WTC11 (cell line): Measurements from ENCODE around the gene CASP3. TPM values are rescaled to one million over a fixed set of nuclear protein-coding genes. Genes with fewer than 3 reads are reported as not detected.

ENCODE experiments used
- ATAC-seq: fragments of 200-7000 bp; cut with Tn5 transposase; 2 replicates; pipeline ENCODE4 v1.10.0; 2021; ENCODE audit warnings: mild to moderate bottlenecking, moderate library complexity
- CTCF ChIA-PET: fragments of 300-600 bp; sonication (Branson Sonifier 250); formaldehyde crosslinking; loops from one replicate; lab custom pipeline; 2021; ENCODE audit warnings: antibody characterized with exemption; lab: Charles Lee
- POLR2A ChIA-PET: fragments of 350-600 bp; sonication (Branson Sonifier 250); formaldehyde crosslinking; loops from one replicate; lab custom pipeline; 2021; ENCODE audit warnings: antibody characterized with exemption; lab: Charles Lee
- DNase-seq: peaks from one replicate; pipeline ENCODE4 v3.0.0; 2021; ENCODE audit warnings: low spot score
- H3K27ac Mint-ChIP-seq: 2 replicates; pipeline ENCODE4 v1.8.0; 2021; ENCODE audit warnings: mixed read lengths
- H3K27me3 Mint-ChIP-seq: 2 replicates; pipeline ENCODE4 v1.8.0; 2021; ENCODE audit warnings: low read depth, mild to moderate bottlenecking, moderate library complexity, mixed read lengths
- H3K36me3 Mint-ChIP-seq: 2 replicates; pipeline ENCODE4 v1.8.0; 2021; ENCODE audit warnings: mixed read lengths
- H3K4me1 Mint-ChIP-seq: 2 replicates; pipeline ENCODE4 v1.8.0; 2022; ENCODE audit warnings: mixed read lengths
- H3K4me3 Mint-ChIP-seq: 2 replicates; pipeline ENCODE4 v1.8.0; 2021; ENCODE audit warnings: mild to moderate bottlenecking, moderate library complexity, mixed read lengths
- H3K9me3 Mint-ChIP-seq: 2 replicates; pipeline ENCODE4 v1.8.0; 2021; ENCODE audit warnings: mixed read lengths
- AR ChIP-seq: fragments of 250-450 bp; sonication (Bioruptor Pico); IDR thresholded peaks from 2 replicates; pipeline ENCODE4 v1.9.0; 2021; ENCODE audit warnings: mild to moderate bottlenecking
- JUN ChIP-seq: sonication (generic); formaldehyde crosslinking; IDR thresholded peaks from 2 replicates; pipeline ENCODE4 v1.8.0; 2023; ENCODE audit warnings: mild to moderate bottlenecking, missing genetic modification reagents
- KAT7 ChIP-seq: sonication (generic); formaldehyde crosslinking; IDR thresholded peaks from 2 replicates; pipeline ENCODE4 v1.8.1; 2023; ENCODE audit warnings: missing genetic modification reagents, mild to moderate bottlenecking, borderline replicate concordance
- PRDM15 ChIP-seq: sonication (generic); formaldehyde crosslinking; IDR thresholded peaks from 2 replicates; pipeline ENCODE4 v1.8.0; 2022; ENCODE audit warnings: missing genetic modification reagents
- PREB ChIP-seq: sonication (generic); formaldehyde crosslinking; IDR thresholded peaks from 2 replicates; pipeline ENCODE4 v1.8.1; 2022; ENCODE audit warnings: mild to moderate bottlenecking, missing genetic modification reagents, moderate library complexity, borderline replicate concordance
- USF2 ChIP-seq: sonication (generic); formaldehyde crosslinking; IDR thresholded peaks from 2 replicates; pipeline ENCODE4 v1.8.1; 2023; ENCODE audit warnings: mild to moderate bottlenecking, missing genetic modification reagents, moderate library complexity
- ZNF317 ChIP-seq: sonication (generic); formaldehyde crosslinking; IDR thresholded peaks from 2 replicates; pipeline ENCODE4 v1.8.1; 2023; ENCODE audit warnings: low read depth, mild to moderate bottlenecking, moderate library complexity, missing genetic modification reagents, borderline replicate concordance
- ZNF423 ChIP-seq: fragments of 250-450 bp; sonication (Bioruptor Pico); IDR thresholded peaks from 2 replicates; pipeline ENCODE4 v2.1.2; 2022; ENCODE audit warnings: mild to moderate bottlenecking, moderate library complexity
- total RNA-seq: library from RNA; stranded (reverse); gene quantifications from 3 replicates; pipeline ENCODE4 v1.2.3, GENCODE V29; 2021

Gene CASP3
- total RNA-seq, 1 experiment from 2014 or later: 78.9 TPM

GRCh38 chr4:184645904-184646610, 3.2 kb downstream of the CASP3 start (continued):
- TF ChIP-seq AR: no peak
- TF ChIP-seq, all 79 proteins: peak for 1

GRCh38 chr4:184644553-184645307, 4.5 kb downstream of the CASP3 start:
- CTCF ChIA-PET: interaction anchor here (0.6 to 1.6 kb wide), 2 partner anchors 381 to 383 kb away, joined by 3 to 6 read pairs; no protein-coding TSS in a partner anchor
- H3K27me3 Mint-ChIP-seq: no peaks in the 10 kb centered on the region
- peak overlapping the region; percentile 96 for H3K27ac Mint-ChIP-seq
- POLR2A ChIA-PET: interaction anchor here (0.6 kb wide), 1 partner anchor 31 kb away, joined by 3 read pairs; no protein-coding TSS in a partner anchor
- ATAC-seq (no peak), DNase-seq (no peak)
- H3K9me3 Mint-ChIP-seq: no peaks in the 10 kb centered on the region
- no peaks in the 10 kb centered on the region; the same call in 1 of the 2 replicates for H3K36me3 Mint-ChIP-seq
- peak overlapping the region; percentile 41 for H3K4me3 Mint-ChIP-seq
- TF ChIP-seq JUN (CRISPR knock-in tag): no peak
- peaks cover 73% of the 10 kb centered on the region for H3K4me1 Mint-ChIP-seq

GRCh38 chr4:184643731-184644130, 5.5 kb downstream of the CASP3 start:
- TF ChIP-seq ZNF423 (CRISPR knock-in tag) (no peak), ZNF317 (CRISPR knock-in tag) (no peak), PREB (CRISPR knock-in tag) (no peak), KAT7 (CRISPR knock-in tag) (no peak), USF2 (CRISPR knock-in tag) (no peak), JUN (CRISPR knock-in tag) (no peak)
- ATAC-seq (no peak), DNase-seq (no peak)
- Mint-ChIP-seq H3K4me3 (peak overlapping the region; percentile 29), H3K27ac (peak overlapping the region; percentile 89), H3K27me3 (no peaks in the 10 kb centered on the region), H3K36me3 (peaks cover 1% of the 10 kb centered on the region; the same call in 1 of the 2 replicates), H3K4me1 (peaks cover 79% of the 10 kb centered on the region), H3K9me3 (no peaks in the 10 kb centered on the region)
- ChIA-PET POLR2A (interaction anchor here (0.6 kb wide), 1 partner anchor 30 kb away, joined by 3 read pairs; no protein-coding TSS in a partner anchor), CTCF (interaction anchor here (1.6 kb wide), 1 partner anchor 380 kb away, joined by 6 read pairs; no protein-coding TSS in a partner anchor)

- ATAC-seq (no peak), DNase-seq (no peak)
- CTCF ChIA-PET: interaction anchor here (0.5 kb wide), 1 partner anchor 455 kb away, joined by 4 read pairs; no protein-coding TSS in a partner anchor
- POLR2A ChIA-PET: no interaction called here
- Mint-ChIP-seq H3K36me3 (peaks cover 23% of the 10 kb centered on the region), H3K4me1 (peaks cover 61% of the 10 kb centered on the region), H3K27ac (peak overlapping the region; percentile 93; the same call in 1 of the 2 replicates), H3K27me3 (no peaks in the 10 kb centered on the region), H3K9me3 (no peaks in the 10 kb centered on the region), H3K4me3 (no peak overlapping the region)
- TF ChIP-seq USF2 (CRISPR knock-in tag) (no peak), PRDM15 (CRISPR knock-in tag) (no peak)
Observed at GRCh38 chr4:184641451-184641850, 7.8 kb downstream of the CASP3 start.
